ENCODE results near the gene CHD2. TPM values are rescaled to one million over a fixed set of nuclear protein-coding genes. Genes with fewer than 3 reads are reported as not detected.

CHD2 gene
- total RNA-seq, 1 experiment from 2014 or later = 37.3 TPM

DNA sequence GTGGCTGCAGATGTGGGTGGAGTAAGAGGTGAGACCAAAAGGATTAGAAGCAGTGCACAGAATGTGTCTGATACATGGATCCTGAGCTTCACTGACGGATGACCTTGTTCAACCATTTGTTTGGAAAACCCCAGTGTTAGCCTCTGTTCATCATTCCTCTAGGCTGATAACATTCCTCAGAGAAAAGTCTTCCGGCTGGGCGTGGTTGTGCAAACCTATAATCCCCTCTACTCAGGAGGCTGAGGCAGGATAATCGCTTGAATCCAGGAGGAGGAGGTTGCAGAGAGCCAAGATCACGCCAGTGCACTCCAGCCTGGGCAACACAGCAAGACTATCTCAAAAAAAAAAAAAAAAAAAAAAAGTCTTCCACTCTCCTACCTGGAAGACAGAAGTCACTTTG is 23.1 kb upstream of the CHD2 start:
- DNase-seq = no peak
- H3K4me2 ChIP-seq (ENCODE audit: low read depth, low read length, poor library complexity, severe bottlenecking) = no peak overlapping the region
- H3K79me2 ChIP-seq (ENCODE audit: low read length) = no peaks in the 10 kb centered on the region
- H2AFZ ChIP-seq (ENCODE audit: low read length) = no peak overlapping the region
- no peak overlapping the region for H3K9ac ChIP-seq (ENCODE audit: low read length)
- no peaks in the 10 kb centered on the region for H3K36me3 ChIP-seq (ENCODE audit: insufficient read depth, low read length)
- no peaks in the 10 kb centered on the region for H3K27me3 ChIP-seq (ENCODE audit: low read length)
- H3K9me3 ChIP-seq (ENCODE audit: low read length) = no peaks in the 10 kb centered on the region
- peaks cover 8% of the 10 kb centered on the region for H3K4me1 ChIP-seq (ENCODE audit: low read length)
- H4K20me1 ChIP-seq (ENCODE audit: insufficient read depth, low read depth, low read length) = no peaks in the 10 kb centered on the region
- H3K27ac ChIP-seq (ENCODE audit: low read length) = no peak overlapping the region
- no peak overlapping the region for H3K4me3 ChIP-seq (ENCODE audit: low read length)
- no peaks in the 10 kb centered on the region for H3K9me2 ChIP-seq (replicated peaks; ENCODE audit: insufficient read depth, low read length)

GRCh38 chr15:92877416-92877815 is 22.7 kb upstream of the CHD2 start:
- Histone ChIP-seq H2AFZ (ENCODE audit: low read length) (no peak overlapping the region), H4K20me1 (ENCODE audit: insufficient read depth, low read depth, low read length) (no peaks in the 10 kb centered on the region), H3K9me2 (replicated peaks; ENCODE audit: insufficient read depth, low read length) (no peaks in the 10 kb centered on the region), H3K9ac (ENCODE audit: low read length) (no peak overlapping the region), H3K9me3 (ENCODE audit: low read length) (no peaks in the 10 kb centered on the region), H3K4me2 (ENCODE audit: low read depth, low read length, poor library complexity, severe bottlenecking) (no peak overlapping the region), H3K36me3 (ENCODE audit: insufficient read depth, low read length) (no peaks in the 10 kb centered on the region), H3K4me3 (ENCODE audit: low read length) (no peak overlapping the region), H3K27me3 (ENCODE audit: low read length) (no peaks in the 10 kb centered on the region), H3K4me1 (ENCODE audit: low read length) (peaks cover 10% of the 10 kb centered on the region), H3K79me2 (ENCODE audit: low read length) (no peaks in the 10 kb centered on the region), H3K27ac (ENCODE audit: low read length) (no peak overlapping the region)
- peak; percentile 35 for DNase-seq

- no peak for DNase-seq
- no peaks in the 10 kb centered on the region for H3K9me3 ChIP-seq (ENCODE audit: low read length)
- no peak overlapping the region for H3K9ac ChIP-seq (ENCODE audit: low read length)
- peak overlapping the region; percentile 32; the same call in 1 of the 2 replicates for H2AFZ ChIP-seq (ENCODE audit: low read length)
- no peak overlapping the region for H3K4me3 ChIP-seq (ENCODE audit: low read length)
- peaks cover 10% of the 10 kb centered on the region for H3K4me1 ChIP-seq (ENCODE audit: low read length)
- no peak overlapping the region for H3K4me2 ChIP-seq (ENCODE audit: low read depth, low read length, poor library complexity, severe bottlenecking)
- no peaks in the 10 kb centered on the region for H4K20me1 ChIP-seq (ENCODE audit: insufficient read depth, low read depth, low read length)
- H3K27me3 ChIP-seq (ENCODE audit: low read length) = no peaks in the 10 kb centered on the region
- peaks cover 4% of the 10 kb centered on the region for H3K36me3 ChIP-seq (ENCODE audit: insufficient read depth, low read length)
- peaks cover 7% of the 10 kb centered on the region for H3K79me2 ChIP-seq (ENCODE audit: low read length)
- no peak overlapping the region for H3K27ac ChIP-seq (ENCODE audit: low read length)
- H3K9me2 ChIP-seq (replicated peaks; ENCODE audit: insufficient read depth, low read length) = no peaks in the 10 kb centered on the region
Measured at GRCh38 chr15:92878593-92879053, 21.5 kb upstream of the CHD2 start.

DNA sequence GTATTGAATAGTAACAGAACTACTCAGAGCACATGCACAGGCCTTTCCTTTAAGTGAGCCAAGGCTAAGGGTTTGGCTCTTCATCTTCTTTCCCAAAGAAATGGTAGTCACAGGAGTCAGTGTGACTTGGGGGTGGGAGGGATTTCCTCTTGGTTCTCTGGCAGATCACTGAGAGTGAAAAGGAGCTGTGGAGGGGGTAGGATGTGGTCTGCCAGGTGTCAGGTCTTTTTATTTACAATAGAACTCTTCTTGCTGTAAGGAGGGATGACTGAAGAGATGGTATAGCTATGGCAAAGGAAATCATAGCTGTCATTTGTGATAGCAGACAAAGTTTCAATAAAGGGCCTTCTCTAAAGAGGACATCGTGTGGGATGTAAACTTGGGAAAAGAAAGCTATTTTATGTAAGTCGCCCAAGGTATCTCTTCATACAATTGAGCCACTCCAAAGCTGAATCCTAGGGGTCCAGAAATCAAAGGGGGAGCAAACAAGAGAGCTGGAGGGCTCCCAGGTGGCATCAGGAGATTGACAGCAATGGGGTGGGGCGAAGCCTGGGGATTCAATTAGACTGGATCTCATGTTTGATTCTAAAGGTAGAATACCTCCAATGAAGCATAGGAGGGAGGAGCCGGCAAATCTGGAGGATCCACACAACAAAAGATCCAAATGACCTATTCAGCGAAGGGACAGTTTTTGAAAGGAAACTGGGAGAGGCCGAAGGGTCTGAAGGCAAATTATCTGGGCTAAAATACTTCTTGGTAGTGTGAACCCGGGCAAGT is 20.0 kb upstream of the CHD2 start:
- Histone ChIP-seq H3K4me3 (ENCODE audit: low read length) (no peak overlapping the region), H3K9me3 (ENCODE audit: low read length) (no peaks in the 10 kb centered on the region), H4K20me1 (ENCODE audit: insufficient read depth, low read depth, low read length) (no peaks in the 10 kb centered on the region), H3K79me2 (ENCODE audit: low read length) (peaks cover 23% of the 10 kb centered on the region), H3K4me2 (ENCODE audit: low read depth, low read length, poor library complexity, severe bottlenecking) (no peak overlapping the region), H3K27me3 (ENCODE audit: low read length) (no peaks in the 10 kb centered on the region), H3K9ac (ENCODE audit: low read length) (no peak overlapping the region), H3K9me2 (replicated peaks; ENCODE audit: insufficient read depth, low read length) (no peaks in the 10 kb centered on the region), H3K27ac (ENCODE audit: low read length) (no peak overlapping the region), H2AFZ (ENCODE audit: low read length) (peak overlapping the region; percentile 44; the same call in 1 of the 2 replicates), H3K4me1 (ENCODE audit: low read length) (peaks cover 19% of the 10 kb centered on the region), H3K36me3 (ENCODE audit: insufficient read depth, low read length) (peaks cover 16% of the 10 kb centered on the region)
- DNase-seq = peak; percentile 38

- H3K9me3 ChIP-seq (ENCODE audit: low read length) = no peaks in the 10 kb centered on the region
- H3K9ac ChIP-seq (ENCODE audit: low read length) = no peak overlapping the region
- no peaks in the 10 kb centered on the region for H4K20me1 ChIP-seq (ENCODE audit: insufficient read depth, low read depth, low read length)
- DNase-seq = no peak
- H3K4me3 ChIP-seq (ENCODE audit: low read length) = no peak overlapping the region
- peaks cover 25% of the 10 kb centered on the region for H3K4me1 ChIP-seq (ENCODE audit: low read length)
- no peak overlapping the region for H3K4me2 ChIP-seq (ENCODE audit: low read depth, low read length, poor library complexity, severe bottlenecking)
- H3K36me3 ChIP-seq (ENCODE audit: insufficient read depth, low read length) = peaks cover 22% of the 10 kb centered on the region
- peaks cover 29% of the 10 kb centered on the region for H3K79me2 ChIP-seq (ENCODE audit: low read length)
- no peaks in the 10 kb centered on the region for H3K9me2 ChIP-seq (replicated peaks; ENCODE audit: insufficient read depth, low read length)
- H3K27ac ChIP-seq (ENCODE audit: low read length) = no peak overlapping the region
- H3K27me3 ChIP-seq (ENCODE audit: low read length) = no peaks in the 10 kb centered on the region
- peak overlapping the region; percentile 44; the same call in 1 of the 2 replicates for H2AFZ ChIP-seq (ENCODE audit: low read length)
Measured at GRCh38 chr15:92880796-92881195, 19.3 kb upstream of the CHD2 start.

GRCh38 chr15:92881211-92881754 is 18.8 kb upstream of the CHD2 start:
- H3K79me2 ChIP-seq (ENCODE audit: low read length) = peaks cover 34% of the 10 kb centered on the region
- no peaks in the 10 kb centered on the region for H3K9me3 ChIP-seq (ENCODE audit: low read length)
- peak overlapping the region; percentile 79 for H3K4me2 ChIP-seq (ENCODE audit: low read depth, low read length, poor library complexity, severe bottlenecking)
- no peaks in the 10 kb centered on the region for H3K27me3 ChIP-seq (ENCODE audit: low read length)
- no peak overlapping the region for H3K27ac ChIP-seq (ENCODE audit: low read length)
- peak; percentile 41 for DNase-seq
- H3K9me2 ChIP-seq (replicated peaks; ENCODE audit: insufficient read depth, low read length) = no peaks in the 10 kb centered on the region
- H2AFZ ChIP-seq (ENCODE audit: low read length) = no peak overlapping the region
- H3K9ac ChIP-seq (ENCODE audit: low read length) = no peak overlapping the region
- H3K4me1 ChIP-seq (ENCODE audit: low read length) = peaks cover 30% of the 10 kb centered on the region
- no peaks in the 10 kb centered on the region for H4K20me1 ChIP-seq (ENCODE audit: insufficient read depth, low read depth, low read length)
- H3K36me3 ChIP-seq (ENCODE audit: insufficient read depth, low read length) = peaks cover 27% of the 10 kb centered on the region
- peak overlapping the region; percentile 57; the same call in 1 of the 2 replicates for H3K4me3 ChIP-seq (ENCODE audit: low read length)

DNA sequence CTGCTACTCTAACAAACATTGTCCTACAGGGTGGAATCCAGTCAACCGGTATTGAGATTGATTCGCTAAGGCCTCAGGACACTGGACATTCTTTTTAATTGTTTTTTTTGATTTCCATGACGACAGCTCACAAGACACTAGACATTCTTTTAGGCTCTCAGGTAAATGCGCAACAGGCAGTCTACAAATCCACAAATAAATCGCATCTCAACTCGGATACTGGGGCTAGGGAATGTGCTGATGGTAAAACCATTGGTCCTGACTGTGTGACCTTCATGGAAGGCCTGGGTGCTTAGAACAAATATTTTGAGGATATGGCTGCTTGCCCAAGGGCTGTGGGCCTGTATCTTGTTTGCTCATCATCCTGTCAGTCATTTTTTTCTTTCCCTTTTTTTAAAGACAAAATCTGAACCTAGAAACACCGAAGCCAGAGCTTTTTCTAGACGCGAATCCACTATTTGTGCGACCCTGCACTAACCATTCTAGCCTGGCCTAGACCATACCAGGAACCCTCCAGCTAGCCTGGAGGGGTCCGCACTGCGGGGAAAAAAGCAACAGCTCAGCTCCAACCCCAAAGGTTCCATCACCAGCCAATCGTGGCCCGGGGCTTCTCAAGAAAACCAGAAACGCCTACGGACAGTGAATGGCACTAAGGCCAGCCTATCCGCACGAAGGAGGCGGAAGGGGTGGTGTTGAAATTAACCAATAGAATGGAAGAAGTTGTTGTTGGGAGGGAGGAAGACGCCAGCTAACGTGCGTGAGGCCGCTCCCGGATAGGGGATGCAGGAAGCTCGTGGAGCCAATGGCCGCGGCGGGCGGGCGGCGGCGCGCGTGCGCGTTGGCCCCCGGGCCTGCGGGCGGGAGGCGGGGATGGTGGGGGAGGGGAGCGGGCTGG is 18.1 kb upstream of the CHD2 start:
- Histone ChIP-seq H3K36me3 (ENCODE audit: insufficient read depth, low read length) (peaks cover 35% of the 10 kb centered on the region), H4K20me1 (ENCODE audit: insufficient read depth, low read depth, low read length) (no peaks in the 10 kb centered on the region), H2AFZ (ENCODE audit: low read length) (no peak overlapping the region), H3K4me1 (ENCODE audit: low read length) (peaks cover 33% of the 10 kb centered on the region), H3K79me2 (ENCODE audit: low read length) (peaks cover 42% of the 10 kb centered on the region), H3K9me3 (ENCODE audit: low read length) (no peaks in the 10 kb centered on the region), H3K9me2 (replicated peaks; ENCODE audit: insufficient read depth, low read length) (no peaks in the 10 kb centered on the region), H3K4me3 (ENCODE audit: low read length) (peak overlapping the region; percentile 57), H3K27ac (ENCODE audit: low read length) (peak overlapping the region; percentile 64), H3K9ac (ENCODE audit: low read length) (peak overlapping the region; percentile 99), H3K4me2 (ENCODE audit: low read depth, low read length, poor library complexity, severe bottlenecking) (peak overlapping the region; percentile 79), H3K27me3 (ENCODE audit: low read length) (no peaks in the 10 kb centered on the region)
- DNase-seq = peak; percentile 100

DNA sequence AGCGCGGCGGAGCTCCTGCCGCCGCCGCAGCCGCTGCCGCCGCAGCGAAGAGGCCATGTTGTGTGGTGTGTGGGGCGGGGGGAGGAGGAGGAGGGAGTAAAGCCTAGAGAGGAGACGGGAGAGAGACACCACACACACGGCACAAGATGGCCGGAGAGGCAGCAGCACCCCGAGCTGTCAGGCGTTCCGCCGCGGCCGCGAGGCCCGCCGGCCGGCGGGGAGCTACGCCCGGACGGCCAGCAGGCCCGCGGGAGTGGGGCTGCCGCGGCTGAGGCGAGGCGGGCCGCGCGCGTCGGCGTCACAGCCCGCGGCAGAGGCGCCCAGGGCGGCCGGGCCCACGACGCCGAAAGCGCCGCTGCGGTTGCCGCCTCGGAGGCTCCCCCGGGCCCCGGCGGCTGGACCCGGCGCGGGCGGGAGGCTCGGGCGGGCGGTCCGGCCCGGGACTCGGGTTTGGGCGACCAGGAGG is 17.4 kb upstream of the CHD2 start:
- H3K36me3 ChIP-seq (ENCODE audit: insufficient read depth, low read length) = peaks cover 41% of the 10 kb centered on the region
- H3K9ac ChIP-seq (ENCODE audit: low read length) = peak overlapping the region; percentile 99
- no peaks in the 10 kb centered on the region for H4K20me1 ChIP-seq (ENCODE audit: insufficient read depth, low read depth, low read length)
- H3K4me3 ChIP-seq (ENCODE audit: low read length) = peak overlapping the region; percentile 94
- no peaks in the 10 kb centered on the region for H3K9me3 ChIP-seq (ENCODE audit: low read length)
- H3K4me2 ChIP-seq (ENCODE audit: low read depth, low read length, poor library complexity, severe bottlenecking) = peak overlapping the region; percentile 86
- no peak overlapping the region for H2AFZ ChIP-seq (ENCODE audit: low read length)
- H3K4me1 ChIP-seq (ENCODE audit: low read length) = peaks cover 33% of the 10 kb centered on the region
- H3K27me3 ChIP-seq (ENCODE audit: low read length) = no peaks in the 10 kb centered on the region
- peak overlapping the region; percentile 89 for H3K27ac ChIP-seq (ENCODE audit: low read length)
- H3K9me2 ChIP-seq (replicated peaks; ENCODE audit: insufficient read depth, low read length) = no peaks in the 10 kb centered on the region
- no peak for DNase-seq
- peaks cover 48% of the 10 kb centered on the region for H3K79me2 ChIP-seq (ENCODE audit: low read length)

Measured in Karpas-422 (cell line).